ENCODE measurements around the gene PRICKLE3.

PRICKLE3 gene

DNA sequence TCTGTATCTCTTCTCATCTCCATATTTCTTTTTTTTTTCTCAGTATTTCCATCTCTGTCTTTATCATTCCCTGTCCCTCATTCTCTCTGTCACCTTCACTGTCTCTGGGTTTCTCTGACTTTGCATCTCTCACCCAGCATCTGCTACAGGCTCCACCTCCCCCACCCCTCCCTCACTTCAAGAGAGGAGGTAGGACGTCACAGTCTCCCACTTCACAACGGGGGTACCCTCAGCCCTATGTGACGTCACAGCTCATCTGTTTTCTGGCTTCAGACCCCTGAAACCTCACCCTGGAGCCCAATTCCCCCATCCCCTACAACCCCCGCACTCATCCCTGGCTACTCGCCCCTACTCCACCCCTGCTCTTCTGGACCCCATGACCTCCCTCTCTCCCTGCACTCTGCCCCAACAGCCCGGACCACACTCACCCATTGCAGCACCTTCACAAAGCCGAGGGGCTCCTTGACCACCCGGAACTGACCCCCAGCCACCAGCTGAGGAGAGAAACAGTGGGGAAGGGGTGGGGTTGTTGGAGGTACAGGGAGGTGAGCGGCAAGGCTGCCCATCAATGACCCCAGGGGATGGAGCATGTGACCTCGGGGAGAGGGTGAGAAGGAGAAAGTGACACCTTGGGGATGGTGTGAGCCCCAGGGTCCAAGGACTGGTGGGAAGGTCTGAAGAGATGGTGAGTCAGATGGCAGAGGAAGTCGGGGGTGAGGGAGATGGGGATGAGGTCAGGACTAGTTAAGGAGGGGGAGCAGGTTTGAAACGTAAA, 12.6 kb upstream of the PRICKLE3 start:
- Histone ChIP-seq H3K4me3 (ENCODE audit: low read depth, low read length) (no peak overlapping the region), H3K27me3 (replicated peaks) (no peaks in the 10 kb centered on the region), H3K27ac (no peak overlapping the region), H3K36me3 (replicated peaks) (no peaks in the 10 kb centered on the region)
- in situ Hi-C loops (cut with HindIII; ENCODE audit: low pct_ligation_motif_present, low sequenced_read_pairs) = no loop called here
- no peak for DNase-seq
- TF ChIP-seq, protein P1, sequence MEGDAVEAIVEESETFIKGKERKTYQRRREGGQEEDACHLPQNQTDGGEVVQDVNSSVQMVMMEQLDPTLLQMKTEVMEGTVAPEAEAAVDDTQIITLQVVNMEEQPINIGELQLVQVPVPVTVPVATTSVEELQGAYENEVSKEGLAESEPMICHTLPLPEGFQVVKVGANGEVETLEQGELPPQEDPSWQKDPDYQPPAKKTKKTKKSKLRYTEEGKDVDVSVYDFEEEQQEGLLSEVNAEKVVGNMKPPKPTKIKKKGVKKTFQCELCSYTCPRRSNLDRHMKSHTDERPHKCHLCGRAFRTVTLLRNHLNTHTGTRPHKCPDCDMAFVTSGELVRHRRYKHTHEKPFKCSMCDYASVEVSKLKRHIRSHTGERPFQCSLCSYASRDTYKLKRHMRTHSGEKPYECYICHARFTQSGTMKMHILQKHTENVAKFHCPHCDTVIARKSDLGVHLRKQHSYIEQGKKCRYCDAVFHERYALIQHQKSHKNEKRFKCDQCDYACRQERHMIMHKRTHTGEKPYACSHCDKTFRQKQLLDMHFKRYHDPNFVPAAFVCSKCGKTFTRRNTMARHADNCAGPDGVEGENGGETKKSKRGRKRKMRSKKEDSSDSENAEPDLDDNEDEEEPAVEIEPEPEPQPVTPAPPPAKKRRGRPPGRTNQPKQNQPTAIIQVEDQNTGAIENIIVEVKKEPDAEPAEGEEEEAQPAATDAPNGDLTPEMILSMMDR (IDR thresholded peaks at IDR 0.05; ENCODE audit: low read depth, low read length, missing control alignments) = no peak

DNA sequence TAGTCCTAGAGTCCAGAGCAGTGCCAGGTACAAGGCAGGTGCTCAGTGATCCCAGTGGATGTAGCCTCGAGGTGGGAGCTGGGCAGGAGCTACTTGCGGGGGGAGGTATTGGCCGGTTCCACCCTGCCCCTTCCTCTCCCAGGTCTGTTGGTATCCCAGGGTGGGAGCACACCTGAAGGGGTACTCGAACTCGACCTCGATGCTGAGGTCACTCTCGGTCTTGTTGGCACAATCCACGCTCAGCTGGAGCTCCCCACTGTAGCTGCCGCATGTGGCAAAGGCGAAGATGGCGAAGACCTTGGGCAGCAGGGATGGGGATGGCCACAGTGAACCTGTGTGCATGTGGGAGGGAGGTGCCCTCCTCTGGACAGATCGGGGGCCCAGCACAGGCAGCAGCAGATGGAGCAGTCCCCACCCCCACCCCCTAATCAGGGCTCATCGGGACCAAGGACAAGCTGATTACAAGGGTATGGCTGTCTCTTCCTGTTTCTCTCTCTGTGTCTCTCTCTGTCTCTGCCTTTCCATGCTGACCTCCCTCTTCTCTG, 11.4 kb upstream of the PRICKLE3 start:
- no peak for DNase-seq
- H3K27me3 ChIP-seq (replicated peaks) = no peaks in the 10 kb centered on the region
- in situ Hi-C loops (cut with HindIII; ENCODE audit: low pct_ligation_motif_present, low sequenced_read_pairs) = no loop called here

DNA sequence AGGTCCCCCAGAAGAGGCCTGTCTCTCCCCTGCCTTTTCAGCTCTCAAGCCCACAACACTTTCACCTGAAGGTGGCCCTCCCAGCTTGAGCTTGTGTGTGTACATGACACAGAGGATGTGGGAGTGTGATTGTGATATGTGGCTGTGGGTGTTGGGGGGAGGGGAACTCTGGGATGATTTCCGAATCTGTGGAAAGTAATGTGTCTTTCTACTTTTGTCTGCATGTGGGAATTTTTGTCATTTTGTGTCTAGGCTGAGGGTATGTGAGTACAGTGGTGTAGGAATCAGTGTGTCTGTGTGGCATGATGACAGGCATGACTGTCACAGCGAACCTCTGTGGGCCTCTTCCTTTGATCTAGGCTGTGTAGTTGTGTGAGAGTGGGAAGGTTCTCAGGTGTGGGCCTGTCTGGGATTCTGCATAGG, 7.4 kb upstream of the PRICKLE3 start:
- Histone ChIP-seq H3K27me3 (replicated peaks) (no peaks in the 10 kb centered on the region), H3K4me3 (ENCODE audit: low read depth, low read length) (no peak overlapping the region), H3K36me3 (replicated peaks) (no peaks in the 10 kb centered on the region), H3K27ac (no peak overlapping the region)
- TF ChIP-seq, protein P1 (IDR thresholded peaks at IDR 0.05; ENCODE audit: low read depth, low read length, missing control alignments) = no peak
- no peak for DNase-seq
- in situ Hi-C loops (cut with HindIII; ENCODE audit: low pct_ligation_motif_present, low sequenced_read_pairs) = no loop called here

More for the DNA sequence above, 11.4 kb upstream of the PRICKLE3 start:
- no peak overlapping the region for H3K4me3 ChIP-seq (ENCODE audit: low read depth, low read length)
- no peak overlapping the region for H3K27ac ChIP-seq
- TF ChIP-seq, protein P1 (IDR thresholded peaks at IDR 0.05; ENCODE audit: low read depth, low read length, missing control alignments) = no peak
- H3K36me3 ChIP-seq (replicated peaks) = no peaks in the 10 kb centered on the region

DNA sequence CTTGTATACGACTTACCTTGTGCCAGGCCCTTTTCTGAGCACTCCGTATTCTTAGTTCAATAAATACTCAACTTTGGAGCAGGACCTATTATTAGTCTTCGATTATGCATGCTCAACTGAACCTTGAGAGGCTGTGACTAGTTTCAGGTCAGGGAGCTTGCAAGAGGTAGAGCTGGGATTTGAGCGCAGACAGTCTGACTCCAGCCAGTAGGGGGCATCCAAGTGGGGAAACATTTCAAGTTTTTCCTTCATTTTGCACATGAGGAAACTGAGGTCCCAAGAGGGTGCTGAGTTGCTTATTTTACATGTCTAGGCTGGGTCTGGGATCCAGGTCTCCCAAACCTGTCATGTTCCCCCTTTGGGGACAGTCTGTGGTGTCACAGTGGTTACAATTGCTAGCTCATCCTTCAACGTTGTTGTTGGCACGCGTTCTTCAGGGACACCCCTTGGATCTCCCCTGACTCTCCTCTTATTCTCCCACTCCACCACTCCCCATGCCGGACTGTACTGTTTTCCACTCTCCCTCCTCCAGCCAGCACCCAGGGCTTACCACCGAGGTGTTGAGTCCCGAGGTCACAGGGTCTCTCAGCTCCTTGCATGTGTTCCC, 6.7 kb upstream of the PRICKLE3 start:
- no peak overlapping the region for H3K27ac ChIP-seq
- no peaks in the 10 kb centered on the region for H3K27me3 ChIP-seq (replicated peaks)
- peak; percentile 8 for DNase-seq
- TF ChIP-seq, protein P1 (IDR thresholded peaks at IDR 0.05; ENCODE audit: low read depth, low read length, missing control alignments) = peak; percentile 74
- H3K4me3 ChIP-seq (ENCODE audit: low read depth, low read length) = no peak overlapping the region
- in situ Hi-C loops (cut with HindIII; ENCODE audit: low pct_ligation_motif_present, low sequenced_read_pairs) = no loop called here
- no peaks in the 10 kb centered on the region for H3K36me3 ChIP-seq (replicated peaks)

DNA sequence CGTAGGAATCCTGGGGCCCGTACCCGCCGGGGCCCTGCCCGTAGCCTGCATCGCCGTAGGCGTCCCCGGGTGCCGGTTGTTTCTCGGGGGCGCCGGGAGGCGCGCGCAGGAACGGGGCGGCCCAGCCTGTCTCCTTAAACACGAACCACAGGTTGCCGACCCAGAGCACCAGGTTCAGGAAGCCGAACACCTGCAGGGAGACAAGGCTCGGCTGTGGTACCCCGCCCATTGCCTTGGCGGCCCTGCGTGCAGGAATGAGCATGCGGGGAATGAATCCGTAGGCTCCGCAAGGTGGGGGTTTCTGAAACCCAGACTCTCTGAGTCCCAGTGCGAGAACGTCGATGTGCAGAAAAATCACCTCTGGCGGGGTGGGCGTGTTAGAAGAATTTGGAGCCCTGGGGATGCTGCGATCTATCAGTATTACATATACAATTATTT, 5.4 kb upstream of the PRICKLE3 start:
- Histone ChIP-seq H3K36me3 (replicated peaks) (no peaks in the 10 kb centered on the region), H3K27me3 (replicated peaks) (no peaks in the 10 kb centered on the region), H3K27ac (peak overlapping the region; percentile 58), H3K4me3 (ENCODE audit: low read depth, low read length) (peak overlapping the region; percentile 71)
- TF ChIP-seq, protein P1 (IDR thresholded peaks at IDR 0.05; ENCODE audit: low read depth, low read length, missing control alignments) = no peak
- DNase-seq = no peak
- in situ Hi-C loops (cut with HindIII; ENCODE audit: low pct_ligation_motif_present, low sequenced_read_pairs) = no loop called here

Data from brain microvascular endothelial cell (primary cell).